ENCODE data around the gene ZNF518B. TPM values are rescaled to one million over a fixed set of nuclear protein-coding genes. Genes with fewer than 3 reads are reported as not detected.

The ZNF518B gene
- total RNA-seq, 2 donors from 2014 or later = 46.2 to 46.4 TPM

DNA sequence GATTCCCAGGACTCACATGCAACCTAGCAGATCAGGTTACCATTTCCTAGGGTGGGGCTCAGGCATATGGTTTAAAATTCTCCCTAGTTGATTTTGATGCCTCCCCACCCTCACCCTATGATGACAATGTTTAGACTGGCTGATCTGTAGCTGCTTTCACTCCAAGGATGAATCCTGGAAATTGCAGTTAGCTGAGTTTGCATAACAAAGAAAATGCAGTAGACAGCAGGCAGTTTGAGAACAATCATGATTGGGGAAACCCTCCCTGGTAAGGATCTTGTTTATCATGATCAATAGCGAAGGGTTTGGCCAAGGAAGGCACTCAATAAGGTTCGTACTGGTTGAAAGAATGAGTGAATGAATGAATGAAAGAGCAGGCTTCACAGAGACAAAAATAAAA lies 2.1 kb downstream of the ZNF518B start:
- Mint-ChIP-seq H3K36me3 (ENCODE audit: low read depth) (peaks cover 45% of the 10 kb centered on the region), H3K4me3 (peak overlapping the region; percentile 80), H3K27ac (no peak overlapping the region), H3K27me3 (ENCODE audit: insufficient read depth) (peaks cover 29% of the 10 kb centered on the region), H3K9me3 (no peaks in the 10 kb centered on the region), H3K4me1 (peaks cover 24% of the 10 kb centered on the region)
- peaks cover 9% of the 10 kb centered on the region for H3K9me3 ChIP-seq (ENCODE audit: control insufficient read depth, low read length)
- no peak for DNase-seq
- no peak overlapping the region for H3K9ac ChIP-seq (ENCODE audit: extremely low read depth, low read length, poor library complexity, severe bottlenecking)
- TF ChIP-seq, protein P1, sequence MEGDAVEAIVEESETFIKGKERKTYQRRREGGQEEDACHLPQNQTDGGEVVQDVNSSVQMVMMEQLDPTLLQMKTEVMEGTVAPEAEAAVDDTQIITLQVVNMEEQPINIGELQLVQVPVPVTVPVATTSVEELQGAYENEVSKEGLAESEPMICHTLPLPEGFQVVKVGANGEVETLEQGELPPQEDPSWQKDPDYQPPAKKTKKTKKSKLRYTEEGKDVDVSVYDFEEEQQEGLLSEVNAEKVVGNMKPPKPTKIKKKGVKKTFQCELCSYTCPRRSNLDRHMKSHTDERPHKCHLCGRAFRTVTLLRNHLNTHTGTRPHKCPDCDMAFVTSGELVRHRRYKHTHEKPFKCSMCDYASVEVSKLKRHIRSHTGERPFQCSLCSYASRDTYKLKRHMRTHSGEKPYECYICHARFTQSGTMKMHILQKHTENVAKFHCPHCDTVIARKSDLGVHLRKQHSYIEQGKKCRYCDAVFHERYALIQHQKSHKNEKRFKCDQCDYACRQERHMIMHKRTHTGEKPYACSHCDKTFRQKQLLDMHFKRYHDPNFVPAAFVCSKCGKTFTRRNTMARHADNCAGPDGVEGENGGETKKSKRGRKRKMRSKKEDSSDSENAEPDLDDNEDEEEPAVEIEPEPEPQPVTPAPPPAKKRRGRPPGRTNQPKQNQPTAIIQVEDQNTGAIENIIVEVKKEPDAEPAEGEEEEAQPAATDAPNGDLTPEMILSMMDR (conservative IDR thresholded peaks at IDR 0.05) = no peak
- H3K4me1 ChIP-seq (ENCODE audit: control insufficient read depth, insufficient read depth, low read length) = no peaks in the 10 kb centered on the region
- H3K36me3 ChIP-seq (ENCODE audit: control insufficient read depth, insufficient read depth, low read length) = peaks cover 51% of the 10 kb centered on the region
- H3K27me3 ChIP-seq (ENCODE audit: control insufficient read depth, insufficient read depth, low read length, poor library complexity, severe bottlenecking) = peaks cover 27% of the 10 kb centered on the region
- no peak overlapping the region for H3K27ac ChIP-seq (ENCODE audit: low read depth, low read length)
- WGBS, 2 experiments (ENCODE audit: insufficient coverage in 1 of 2, insufficient read length in 1 of 2) = 72% methylated on average over 2 of the region's 2 CpGs; no CpG with 5 or more reads in 1 of the 2 experiments
- H3K4me3 ChIP-seq (ENCODE audit: low read length) = peak overlapping the region; percentile 80

DNA sequence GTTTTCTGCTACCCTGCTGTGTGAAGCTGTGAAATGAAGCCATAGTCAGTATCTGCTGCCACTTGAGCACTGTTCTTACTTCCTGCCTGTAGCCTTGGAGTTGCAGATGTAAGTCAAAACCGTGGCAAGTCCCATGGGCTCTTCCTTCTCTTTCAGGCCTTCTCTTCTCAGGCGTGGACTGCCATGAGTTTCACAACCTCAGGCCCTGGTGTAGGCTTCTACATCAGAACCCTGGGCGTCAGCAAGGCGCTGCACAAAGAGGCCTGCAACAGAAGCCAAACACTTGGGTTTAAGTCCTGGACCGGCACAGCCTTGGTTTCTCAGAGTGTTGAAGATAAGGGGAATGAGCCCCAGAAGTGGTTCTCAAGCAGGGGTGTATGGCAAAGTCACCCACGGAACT lies 2.5 kb downstream of the ZNF518B start:
- peak overlapping the region; percentile 80 for H3K4me3 ChIP-seq (ENCODE audit: low read length)
- no peak overlapping the region for H3K27ac Mint-ChIP-seq
- H3K27me3 Mint-ChIP-seq (ENCODE audit: insufficient read depth) = peaks cover 25% of the 10 kb centered on the region
- H3K27ac ChIP-seq (ENCODE audit: low read depth, low read length) = no peak overlapping the region
- H3K27me3 ChIP-seq (ENCODE audit: control insufficient read depth, insufficient read depth, low read length, poor library complexity, severe bottlenecking) = peaks cover 24% of the 10 kb centered on the region
- TF ChIP-seq, protein P1 (conservative IDR thresholded peaks at IDR 0.05) = no peak
- no peak overlapping the region for H3K9ac ChIP-seq (ENCODE audit: extremely low read depth, low read length, poor library complexity, severe bottlenecking)
- no peaks in the 10 kb centered on the region for H3K9me3 Mint-ChIP-seq
- no peaks in the 10 kb centered on the region for H3K4me1 ChIP-seq (ENCODE audit: control insufficient read depth, insufficient read depth, low read length)
- peaks cover 24% of the 10 kb centered on the region for H3K4me1 Mint-ChIP-seq
- H3K9me3 ChIP-seq (ENCODE audit: control insufficient read depth, low read length) = peaks cover 9% of the 10 kb centered on the region
- H3K4me3 Mint-ChIP-seq = no peak overlapping the region
- 85 to 87% methylated on average over 5 to 6 of the region's 6 CpGs for WGBS, 2 experiments (ENCODE audit: insufficient coverage in 1 of 2, insufficient read length in 1 of 2)
- H3K36me3 ChIP-seq (ENCODE audit: control insufficient read depth, insufficient read depth, low read length) = peaks cover 55% of the 10 kb centered on the region
- H3K36me3 Mint-ChIP-seq (ENCODE audit: low read depth) = peaks cover 49% of the 10 kb centered on the region
- no peak for DNase-seq

DNA sequence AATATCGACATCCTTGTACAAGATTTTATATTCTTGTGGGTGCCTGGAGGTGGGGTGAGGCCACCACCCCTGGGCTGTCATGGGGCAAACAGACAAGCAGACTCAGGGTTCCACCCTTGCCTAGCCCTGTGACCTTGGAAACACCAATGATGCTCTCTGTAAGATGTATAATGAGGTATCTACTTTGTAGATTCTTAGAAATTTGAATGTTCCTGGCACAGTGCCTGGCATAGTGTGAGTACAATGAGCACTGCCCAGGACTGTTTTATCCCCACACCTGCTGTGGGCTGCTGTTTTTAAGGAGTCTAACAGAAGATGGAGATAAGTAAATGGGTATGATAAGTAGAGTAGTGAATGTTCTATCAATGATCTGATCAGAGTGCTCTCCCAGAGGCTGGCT lies 3.1 kb downstream of the ZNF518B start:
- Histone ChIP-seq H3K9me3 (ENCODE audit: control insufficient read depth, low read length) (peaks cover 9% of the 10 kb centered on the region), H3K27me3 (ENCODE audit: control insufficient read depth, insufficient read depth, low read length, poor library complexity, severe bottlenecking) (peaks cover 18% of the 10 kb centered on the region), H3K4me1 (ENCODE audit: control insufficient read depth, insufficient read depth, low read length) (no peaks in the 10 kb centered on the region), H3K4me3 (ENCODE audit: low read length) (no peak overlapping the region), H3K27ac (ENCODE audit: low read depth, low read length) (no peak overlapping the region), H3K36me3 (ENCODE audit: control insufficient read depth, insufficient read depth, low read length) (peaks cover 61% of the 10 kb centered on the region), H3K9ac (ENCODE audit: extremely low read depth, low read length, poor library complexity, severe bottlenecking) (no peak overlapping the region)
- H3K27ac Mint-ChIP-seq = no peak overlapping the region
- no peak for DNase-seq
- no peak overlapping the region for H3K4me3 Mint-ChIP-seq
- WGBS, 2 experiments (ENCODE audit: insufficient coverage in 1 of 2, insufficient read length in 1 of 2) = 98% methylated on average over 1 of the region's 1 CpG; no CpG with 5 or more reads in 1 of the 2 experiments
- H3K4me1 Mint-ChIP-seq = peaks cover 24% of the 10 kb centered on the region
- H3K27me3 Mint-ChIP-seq (ENCODE audit: insufficient read depth) = peaks cover 19% of the 10 kb centered on the region
- H3K36me3 Mint-ChIP-seq (ENCODE audit: low read depth) = peaks cover 54% of the 10 kb centered on the region
- TF ChIP-seq, protein P1 (conservative IDR thresholded peaks at IDR 0.05) = no peak
- H3K9me3 Mint-ChIP-seq = no peaks in the 10 kb centered on the region
